Cardiac muscle cell (in vitro differentiated cells and primary cell): ENCODE measurements around the gene TLCD5. TPM values are rescaled to one million over a fixed set of nuclear protein-coding genes. Genes with fewer than 3 reads are reported as not detected.

Source experiments
- DNase-seq, 2 donors: peaks; one replicate each; pipeline versions ENCODE4 v3.0.0 to v3.0.0-alpha.2; 2010 to 2017; ENCODE audit warnings: low read depth in 1 of 2, low spot score in 1 of 2
- H3K27ac ChIP-seq: fragments of 200-600 bp; sonication (generic); 2 replicates; pipeline ENCODE4 v1.5.1; 2016
- H3K27me3 ChIP-seq: fragments of 200-600 bp; sonication (generic); 2 replicates; pipeline ENCODE4 v1.6.0; 2016; ENCODE audit warnings: control low read depth
- H3K36me3 ChIP-seq: fragments of 200-600 bp; sonication (generic); 2 replicates; pipeline ENCODE4 v1.5.1; 2016; ENCODE audit warnings: control low read depth
- H3K4me1 ChIP-seq: fragments of 200-600 bp; sonication (generic); 2 replicates; pipeline ENCODE4 v1.8.1; 2017; ENCODE audit warnings: low read depth, mild to moderate bottlenecking, mixed run types
- H3K4me3 ChIP-seq: fragments of 200-600 bp; sonication (generic); 2 replicates; pipeline ENCODE4 v1.5.1; 2016; ENCODE audit warnings: mild to moderate bottlenecking
- H3K9me3 ChIP-seq: fragments of 200-600 bp; sonication (generic); 2 replicates; pipeline ENCODE4 v1.5.1; 2017; ENCODE audit warnings: low read depth, mild to moderate bottlenecking, control low read depth
- CTCF ChIP-seq: IDR thresholded peaks from 2 replicates; pipeline ENCODE4 v1.5.1; 2012; ENCODE audit warnings: low read depth, mild to moderate bottlenecking, low read length
- polyA plus RNA-seq: library from polyadenylated mRNA; unstranded; fragments of >200 nt; fragmentation: Nextera tagmentation; extraction: Ambion mirVana; gene quantifications from 2 replicates; pipeline ENCODE4 v1.2.1, GENCODE V29; 2016
- total RNA-seq: library from RNA; depleted of rRNA; stranded (reverse); fragments of >200 nt; gene quantifications from 2 replicates; pipeline ENCODE4 v1.2.3, GENCODE V29; 2016

The TLCD5 gene
- total and polyA plus RNA-seq, 2 experiments from 2014 or later, result 25.0 to 27.1 TPM

DNA sequence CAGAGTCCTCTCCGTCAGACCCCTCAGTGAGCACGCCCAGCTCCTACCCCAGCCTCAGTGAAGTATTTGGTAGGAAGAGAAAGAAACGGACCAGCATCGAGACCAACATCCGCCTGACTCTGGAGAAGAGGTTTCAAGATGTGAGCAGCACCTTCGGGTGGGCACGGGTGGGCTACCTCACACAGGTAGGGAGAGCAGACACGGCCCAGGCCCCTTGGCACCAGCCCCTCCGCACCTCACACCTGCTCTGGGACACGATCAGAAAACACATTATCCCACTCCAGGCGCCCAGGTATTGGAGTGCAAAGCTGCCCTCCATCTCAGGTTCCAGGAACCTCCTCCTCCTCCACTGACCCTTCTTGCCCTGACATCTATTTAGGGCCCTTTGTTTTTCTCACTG is 17.6 kb upstream of the TLCD5 start:
- no peak for TF ChIP-seq CTCF
- Histone ChIP-seq H3K27ac (no peak overlapping the region), H3K27me3 (peaks cover 17% of the 10 kb centered on the region)

GRCh38 chr11:120308081-120308480 is 17.0 kb upstream of the TLCD5 start:
- Histone ChIP-seq H3K4me1 (no peaks in the 10 kb centered on the region), H3K4me3 (no peak overlapping the region), H3K36me3 (no peaks in the 10 kb centered on the region), H3K9me3 (no peaks in the 10 kb centered on the region), H3K27me3 (peaks cover 17% of the 10 kb centered on the region), H3K27ac (no peak overlapping the region)
- no peak for DNase-seq
- no peak for TF ChIP-seq CTCF

More for the DNA sequence above, 17.6 kb upstream of the TLCD5 start:
- no peaks in the 10 kb centered on the region for H3K4me1 ChIP-seq
- H3K4me3 ChIP-seq, result no peak overlapping the region
- no peak for DNase-seq
- no peaks in the 10 kb centered on the region for H3K36me3 ChIP-seq
- no peaks in the 10 kb centered on the region for H3K9me3 ChIP-seq

GRCh38 chr11:120310870-120311269 is 14.2 kb upstream of the TLCD5 start:
- Histone ChIP-seq H3K36me3 (no peaks in the 10 kb centered on the region), H3K4me3 (no peak overlapping the region), H3K27ac (no peak overlapping the region), H3K4me1 (peaks cover 13% of the 10 kb centered on the region), H3K9me3 (no peaks in the 10 kb centered on the region), H3K27me3 (peaks cover 17% of the 10 kb centered on the region)
- TF ChIP-seq CTCF, result no peak
- peak in 1 of 2 donors; percentile 30 for DNase-seq

GRCh38 chr11:120314861-120315260 is 10.2 kb upstream of the TLCD5 start:
- H3K4me1 ChIP-seq, result peaks cover 29% of the 10 kb centered on the region
- H3K9me3 ChIP-seq, result no peaks in the 10 kb centered on the region
- peaks cover 6% of the 10 kb centered on the region for H3K27me3 ChIP-seq
- no peak for DNase-seq
- H3K27ac ChIP-seq, result peak overlapping the region; percentile 51
- no peaks in the 10 kb centered on the region for H3K36me3 ChIP-seq
- no peak overlapping the region for H3K4me3 ChIP-seq
- no peak for TF ChIP-seq CTCF

DNA sequence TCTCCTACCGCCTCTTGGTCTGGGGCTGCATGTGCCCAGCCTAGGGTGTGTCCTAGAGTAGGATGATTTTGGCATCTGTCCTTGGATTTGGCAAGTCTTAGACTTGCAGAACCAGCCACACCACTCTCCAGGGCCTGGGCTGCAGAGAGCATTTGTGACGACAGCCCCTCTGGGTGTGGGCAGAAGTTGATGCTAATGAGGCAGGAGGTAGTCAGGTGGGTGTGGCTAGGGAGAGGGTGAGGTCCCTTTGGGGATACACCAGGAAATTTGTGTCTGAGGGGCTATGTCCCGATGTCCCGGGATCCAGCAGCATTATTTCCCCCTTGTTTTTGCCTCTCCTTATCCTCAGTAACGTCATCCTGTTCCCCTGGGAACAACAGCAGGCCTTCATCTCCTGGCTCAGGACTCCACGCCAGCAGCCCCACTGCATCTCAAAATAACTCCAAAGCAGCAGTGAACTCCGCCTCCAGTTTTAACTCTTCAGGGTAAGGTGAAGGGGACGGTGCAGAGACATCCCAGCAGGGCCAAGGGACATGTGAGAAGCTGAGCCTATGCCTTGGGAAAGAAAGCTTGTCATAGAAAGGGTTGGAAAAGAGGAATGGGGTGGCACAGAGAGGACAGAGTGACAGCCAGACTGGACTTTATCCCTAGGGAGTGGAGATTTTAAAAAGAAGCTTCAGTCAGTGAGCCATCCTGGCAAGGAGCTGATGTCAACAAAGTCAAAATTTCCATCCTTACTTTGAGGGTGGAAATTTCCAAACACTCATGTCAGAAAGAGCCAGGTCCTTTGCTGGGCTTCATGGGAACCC is 8.0 kb upstream of the TLCD5 start:
- H3K4me3 ChIP-seq, result no peak overlapping the region
- peak; percentile 69 to 80 for DNase-seq
- H3K4me1 ChIP-seq, result peaks cover 29% of the 10 kb centered on the region
- H3K9me3 ChIP-seq, result no peaks in the 10 kb centered on the region
- no peak for TF ChIP-seq CTCF
- no peaks in the 10 kb centered on the region for H3K27me3 ChIP-seq
- H3K36me3 ChIP-seq, result no peaks in the 10 kb centered on the region
- H3K27ac ChIP-seq, result peak overlapping the region; percentile 20
